IPS-15b (cell line): Measurements from ENCODE around the gene SUSD1.

Experiments
- H3K27me3 ChIP-seq: one replicate; pipeline ENCODE4 v1.6.1; 2013; ENCODE audit warnings: low read length; ENCODE audit not compliant: control insufficient read depth, insufficient read depth
- H3K36me3 ChIP-seq: one replicate; pipeline ENCODE4 v1.6.1; 2013; ENCODE audit warnings: low read length; ENCODE audit not compliant: control insufficient read depth, insufficient read depth
- H3K4me1 ChIP-seq: one replicate; pipeline ENCODE4 v1.6.1; 2013; ENCODE audit warnings: mild to moderate bottlenecking, low read length; ENCODE audit not compliant: control insufficient read depth, insufficient read depth
- H3K4me3 ChIP-seq: one replicate; pipeline ENCODE4 v1.5.1; 2013; ENCODE audit warnings: low read depth, low read length
- H3K9ac ChIP-seq: one replicate; pipeline ENCODE4 v1.6.1; 2013; ENCODE audit warnings: low read depth, mild to moderate bottlenecking, low read length
- H3K9me3 ChIP-seq: one replicate; pipeline ENCODE4 v1.6.1; 2013; ENCODE audit warnings: mild to moderate bottlenecking, low read length; ENCODE audit not compliant: control insufficient read depth, insufficient read depth

The SUSD1 gene

GRCh38 chr9:112072721-112073638, 102.1 kb downstream of the SUSD1 start:
- Histone ChIP-seq H3K9ac (no peak overlapping the region), H3K4me1 (peaks cover 2% of the 10 kb centered on the region), H3K36me3 (no peaks in the 10 kb centered on the region), H3K9me3 (no peaks in the 10 kb centered on the region), H3K27me3 (no peaks in the 10 kb centered on the region), H3K4me3 (no peak overlapping the region)

GRCh38 chr9:112069318-112070169, 105.6 kb downstream of the SUSD1 start:
- Histone ChIP-seq H3K9me3 (no peaks in the 10 kb centered on the region), H3K4me3 (no peak overlapping the region), H3K9ac (no peak overlapping the region), H3K4me1 (peaks cover 5% of the 10 kb centered on the region), H3K27me3 (no peaks in the 10 kb centered on the region), H3K36me3 (no peaks in the 10 kb centered on the region)

DNA sequence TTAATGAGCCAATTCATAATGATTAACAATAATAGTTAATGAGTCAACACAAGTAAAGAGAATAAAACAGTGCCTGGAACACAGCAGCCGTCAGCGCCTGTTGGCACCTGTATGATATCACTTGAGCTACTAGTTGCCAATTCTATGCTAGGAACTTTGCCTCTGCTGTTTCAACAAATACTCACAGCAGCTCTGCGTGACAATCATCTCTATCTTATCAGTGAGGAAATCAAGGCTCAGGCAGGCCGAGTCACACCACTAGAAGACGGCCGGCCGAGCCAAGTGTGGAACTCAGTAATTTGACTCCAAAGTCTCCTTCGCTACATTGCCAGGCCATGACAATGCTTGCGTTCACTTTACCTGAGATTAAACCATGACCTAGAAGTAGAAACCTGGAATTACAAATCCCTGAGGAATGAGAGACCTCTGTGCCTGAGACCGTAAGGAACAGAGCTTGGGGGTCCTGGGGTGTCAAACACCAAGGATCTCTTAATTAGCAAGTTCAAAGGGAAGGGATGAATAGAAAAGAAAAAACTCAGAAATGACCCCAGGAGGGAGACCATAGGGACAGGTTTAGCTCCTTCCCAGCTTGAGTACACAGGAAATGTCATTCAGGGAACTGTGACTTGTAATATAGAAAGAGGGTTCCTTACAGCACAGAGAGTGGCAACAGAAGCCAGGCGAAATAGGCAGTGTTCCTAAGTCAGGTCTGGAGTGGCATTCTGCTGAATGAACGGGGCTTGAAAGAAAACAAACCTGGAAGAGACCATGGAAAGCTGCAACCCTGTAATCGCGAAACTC, 109.1 kb downstream of the SUSD1 start:
- H3K4me1 ChIP-seq = peaks cover 7% of the 10 kb centered on the region
- H3K9me3 ChIP-seq = peaks cover 4% of the 10 kb centered on the region
- H3K4me3 ChIP-seq = no peak overlapping the region
- no peaks in the 10 kb centered on the region for H3K36me3 ChIP-seq
- no peak overlapping the region for H3K9ac ChIP-seq
- H3K27me3 ChIP-seq = no peaks in the 10 kb centered on the region

DNA sequence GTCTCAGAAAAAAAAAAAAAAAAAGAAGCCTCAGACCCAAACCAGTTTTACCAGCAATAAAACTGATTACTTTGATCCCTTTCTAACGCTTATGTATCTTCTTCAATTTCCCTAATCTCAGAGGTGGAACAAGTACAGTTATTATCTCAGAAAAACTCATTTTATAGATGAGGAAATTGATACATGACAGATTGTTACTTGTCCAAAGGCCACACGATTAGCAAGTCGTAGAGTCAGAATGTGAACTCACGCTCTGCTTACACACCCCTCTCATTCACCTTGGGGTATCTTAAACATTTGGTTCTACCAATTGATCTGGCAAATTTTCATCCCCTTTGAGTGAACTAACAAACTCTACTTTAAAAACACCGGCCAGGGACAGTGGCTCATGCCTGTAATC, 110.2 kb downstream of the SUSD1 start:
- peaks cover 4% of the 10 kb centered on the region for H3K9me3 ChIP-seq

GRCh38 chr9:112063586-112063985, 111.5 kb downstream of the SUSD1 start:
- Histone ChIP-seq H3K36me3 (no peaks in the 10 kb centered on the region), H3K4me3 (no peak overlapping the region), H3K9ac (no peak overlapping the region), H3K27me3 (no peaks in the 10 kb centered on the region), H3K9me3 (peaks cover 4% of the 10 kb centered on the region), H3K4me1 (peaks cover 8% of the 10 kb centered on the region)

More for the DNA sequence above, 110.2 kb downstream of the SUSD1 start:
- Histone ChIP-seq H3K4me1 (peaks cover 7% of the 10 kb centered on the region), H3K27me3 (no peaks in the 10 kb centered on the region), H3K9ac (no peak overlapping the region), H3K4me3 (no peak overlapping the region), H3K36me3 (no peaks in the 10 kb centered on the region)

DNA sequence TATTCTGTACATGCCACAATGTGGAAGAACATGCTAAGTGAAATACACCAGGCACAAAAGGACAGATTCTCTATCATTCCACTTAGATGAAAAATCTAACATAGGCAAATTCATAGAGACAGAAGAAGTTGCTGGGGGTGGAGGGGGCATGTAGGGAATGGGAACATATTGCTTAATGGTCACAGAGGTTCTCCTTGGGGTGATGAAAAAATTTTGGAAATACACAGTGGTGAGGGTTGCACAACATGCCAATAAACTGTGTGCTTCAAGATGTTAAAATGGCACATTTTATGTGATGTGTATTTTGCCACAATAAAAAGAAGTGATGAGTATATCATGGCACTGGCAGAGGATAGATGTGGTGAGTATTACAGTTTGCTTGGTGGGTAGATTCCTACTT, 111.9 kb downstream of the SUSD1 start:
- H3K4me1 ChIP-seq = peaks cover 8% of the 10 kb centered on the region
- no peaks in the 10 kb centered on the region for H3K36me3 ChIP-seq
- no peaks in the 10 kb centered on the region for H3K27me3 ChIP-seq
- H3K4me3 ChIP-seq = no peak overlapping the region
- no peak overlapping the region for H3K9ac ChIP-seq
- peaks cover 4% of the 10 kb centered on the region for H3K9me3 ChIP-seq

- no peaks in the 10 kb centered on the region for H3K27me3 ChIP-seq
Measured at GRCh38 chr9:112061152-112061740, 113.9 kb downstream of the SUSD1 start.

GRCh38 chr9:112059966-112060320, 115.2 kb downstream of the SUSD1 start:
- Histone ChIP-seq H3K27me3 (no peaks in the 10 kb centered on the region), H3K4me3 (no peak overlapping the region), H3K9ac (no peak overlapping the region), H3K9me3 (peaks cover 4% of the 10 kb centered on the region), H3K36me3 (no peaks in the 10 kb centered on the region), H3K4me1 (peaks cover 5% of the 10 kb centered on the region)

More at GRCh38 chr9:112061152-112061740, 113.9 kb downstream of the SUSD1 start:
- no peak overlapping the region for H3K4me3 ChIP-seq
- peaks cover 8% of the 10 kb centered on the region for H3K4me1 ChIP-seq
- H3K9me3 ChIP-seq = peaks cover 4% of the 10 kb centered on the region
- H3K9ac ChIP-seq = no peak overlapping the region
- H3K36me3 ChIP-seq = no peaks in the 10 kb centered on the region

GRCh38 chr9:112059145-112059965, 115.7 kb downstream of the SUSD1 start:
- Histone ChIP-seq H3K27me3 (no peaks in the 10 kb centered on the region), H3K4me1 (peaks cover 5% of the 10 kb centered on the region), H3K4me3 (no peak overlapping the region), H3K36me3 (no peaks in the 10 kb centered on the region), H3K9ac (no peak overlapping the region), H3K9me3 (peaks cover 3% of the 10 kb centered on the region)

- Histone ChIP-seq H3K27me3 (no peaks in the 10 kb centered on the region), H3K9me3 (no peaks in the 10 kb centered on the region)
Measured at GRCh38 chr9:112056996-112057395, 118.1 kb downstream of the SUSD1 start.

More at GRCh38 chr9:112056996-112057395, 118.1 kb downstream of the SUSD1 start:
- Histone ChIP-seq H3K4me1 (peaks cover 5% of the 10 kb centered on the region), H3K4me3 (no peak overlapping the region), H3K36me3 (no peaks in the 10 kb centered on the region), H3K9ac (no peak overlapping the region)
